Ectodermal cell (in vitro differentiated cells): ENCODE results near the gene ITGB8.
"Not testable (repeated sequence)": the region's sequence is repeated elsewhere in the genome, so short reads cannot be mapped to it uniquely, and the experiment has no call there.

Experiments used
- H3K27ac ChIP-seq: 2 replicates; pipeline ENCODE4 v1.7.0; 2013; ENCODE audit warnings: mild to moderate bottlenecking, low read depth, low read length; ENCODE audit not compliant: insufficient read depth, poor library complexity, severe bottlenecking
- H3K27me3 ChIP-seq: 2 replicates; pipeline ENCODE4 v1.7.0; 2013; ENCODE audit warnings: mild to moderate bottlenecking, low read length; ENCODE audit not compliant: insufficient read depth, control insufficient read depth, poor library complexity, severe bottlenecking
- H3K36me3 ChIP-seq: one replicate; pipeline ENCODE4 v1.7.0; 2013; ENCODE audit warnings: low read length; ENCODE audit not compliant: control insufficient read depth, insufficient read depth
- H3K4me1 ChIP-seq: one replicate; pipeline ENCODE4 v1.7.0; 2013; ENCODE audit warnings: low read length; ENCODE audit not compliant: control insufficient read depth, insufficient read depth
- H3K4me3 ChIP-seq: 2 replicates; pipeline ENCODE4 v1.7.0; 2013; ENCODE audit warnings: low read depth, low read length, control low read depth; ENCODE audit not compliant: insufficient read depth
- H3K9me3 ChIP-seq: 2 replicates; pipeline ENCODE4 v1.7.0; 2013; ENCODE audit warnings: mild to moderate bottlenecking, low read length, moderate library complexity; ENCODE audit not compliant: control insufficient read depth
- WGBS, 2 experiments: methylation state at CpG; one replicate each; pipeline ENCODE4 v1.1.7; 2013; ENCODE audit warnings: missing lambda C conversion rate in 2 of 2; 5-methylcytosine and 5-hydroxymethylcytosine counted together

The ITGB8 gene

GRCh38 chr7:20365486-20365885 lies 34.8 kb downstream of the ITGB8 start:
- WGBS, 2 experiments = 88 to 94% methylated on average over 4 of the region's 4 CpGs
- Histone ChIP-seq H3K27me3 (no peaks in the 10 kb centered on the region), H3K4me3 (no peak overlapping the region), H3K4me1 (no peaks in the 10 kb centered on the region), H3K9me3 (no peaks in the 10 kb centered on the region), H3K36me3 (no peaks in the 10 kb centered on the region), H3K27ac (no peak overlapping the region)

GRCh38 chr7:20374399-20374798 lies 43.7 kb downstream of the ITGB8 start:
- Histone ChIP-seq H3K36me3 (no peaks in the 10 kb centered on the region), H3K4me1 (no peaks in the 10 kb centered on the region), H3K9me3 (no peaks in the 10 kb centered on the region), H3K27ac (no peak overlapping the region), H3K27me3 (no peaks in the 10 kb centered on the region), H3K4me3 (no peak overlapping the region)
- WGBS, 2 experiments = 85 to 89% methylated on average over 1 of the region's 1 CpG

- no peaks in the 10 kb centered on the region for H3K9me3 ChIP-seq
- H3K4me1 ChIP-seq = no peaks in the 10 kb centered on the region
- H3K27me3 ChIP-seq = no peaks in the 10 kb centered on the region
- peaks cover 13% of the 10 kb centered on the region for H3K36me3 ChIP-seq
- H3K4me3 ChIP-seq = no peak overlapping the region
- no peak overlapping the region for H3K27ac ChIP-seq
- WGBS, 2 experiments = 92% methylated on average over 6 of the region's 6 CpGs
Observed at GRCh38 chr7:20376796-20377195, 46.1 kb downstream of the ITGB8 start.

GRCh38 chr7:20381406-20382034 lies 50.8 kb downstream of the ITGB8 start:
- Histone ChIP-seq H3K27me3 (no peaks in the 10 kb centered on the region), H3K4me3 (no peak overlapping the region), H3K36me3 (peaks cover 13% of the 10 kb centered on the region), H3K4me1 (no peaks in the 10 kb centered on the region), H3K9me3 (no peaks in the 10 kb centered on the region), H3K27ac (no peak overlapping the region)
- 96% methylated on average over 17 of the region's 17 CpGs for WGBS, 2 experiments

- Histone ChIP-seq H3K9me3 (no peaks in the 10 kb centered on the region), H3K36me3 (peaks cover 13% of the 10 kb centered on the region), H3K4me1 (no peaks in the 10 kb centered on the region), H3K4me3 (no peak overlapping the region), H3K27ac (no peak overlapping the region), H3K27me3 (no peaks in the 10 kb centered on the region)
Observed at GRCh38 chr7:20383351-20383750, 52.7 kb downstream of the ITGB8 start.

GRCh38 chr7:20385126-20385525 lies 54.4 kb downstream of the ITGB8 start:
- Histone ChIP-seq H3K9me3 (no peaks in the 10 kb centered on the region), H3K4me1 (no peaks in the 10 kb centered on the region), H3K27me3 (no peaks in the 10 kb centered on the region), H3K4me3 (no peak overlapping the region), H3K27ac (no peak overlapping the region), H3K36me3 (peaks cover 13% of the 10 kb centered on the region)
- WGBS, 2 experiments = 82 to 89% methylated on average over 1 of the region's 1 CpG

- no peaks in the 10 kb centered on the region for H3K27me3 ChIP-seq
- H3K36me3 ChIP-seq = no peaks in the 10 kb centered on the region
- H3K27ac ChIP-seq = no peak overlapping the region
- H3K9me3 ChIP-seq = no peaks in the 10 kb centered on the region
- 87 to 92% methylated on average over 1 of the region's 1 CpG for WGBS, 2 experiments
- H3K4me1 ChIP-seq = no peaks in the 10 kb centered on the region
- no peak overlapping the region for H3K4me3 ChIP-seq
Observed at GRCh38 chr7:20388084-20388483, 57.4 kb downstream of the ITGB8 start.

- not testable (repeated sequence) for H3K27me3 ChIP-seq, H3K27ac ChIP-seq, H3K4me1 ChIP-seq, H3K36me3 ChIP-seq, H3K4me3 ChIP-seq, H3K9me3 ChIP-seq
- 84 to 89% methylated on average over 2 of the region's 2 CpGs for WGBS, 2 experiments
Observed at GRCh38 chr7:20389192-20389591, 58.5 kb downstream of the ITGB8 start.

DNA sequence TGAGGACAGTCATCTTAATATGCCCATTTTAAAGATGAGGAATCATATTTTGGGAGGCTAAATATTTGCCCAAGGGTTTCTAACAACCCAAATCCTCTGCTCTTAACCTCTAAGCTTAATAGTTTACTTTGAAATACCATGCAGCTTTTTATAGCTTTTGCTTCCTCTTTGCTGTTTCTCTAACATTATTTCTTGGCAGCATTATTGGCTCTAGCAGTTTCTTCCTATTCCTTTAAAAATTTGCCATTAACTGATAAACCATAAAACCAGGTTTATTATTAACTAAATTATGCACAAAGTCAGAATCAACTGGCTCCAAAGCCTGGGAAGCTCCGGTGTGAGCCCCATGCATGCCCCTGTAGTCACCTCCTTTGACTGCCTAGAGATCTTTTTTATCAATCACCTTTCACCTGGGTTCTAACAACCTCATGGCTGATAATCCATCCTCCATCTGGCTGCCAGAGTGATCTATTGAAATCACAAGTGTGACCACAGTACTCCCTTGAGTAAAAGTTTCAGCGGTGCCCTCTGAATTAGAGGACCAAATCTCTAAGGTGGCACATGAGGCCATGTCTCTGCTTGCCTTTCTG lies 62.4 kb downstream of the ITGB8 start:
- Histone ChIP-seq H3K4me3 (no peak overlapping the region), H3K36me3 (peaks cover 8% of the 10 kb centered on the region), H3K27me3 (no peaks in the 10 kb centered on the region), H3K27ac (no peak overlapping the region), H3K4me1 (no peaks in the 10 kb centered on the region), H3K9me3 (no peaks in the 10 kb centered on the region)
- 95 to 97% methylated on average over 2 of the region's 2 CpGs for WGBS, 2 experiments

DNA sequence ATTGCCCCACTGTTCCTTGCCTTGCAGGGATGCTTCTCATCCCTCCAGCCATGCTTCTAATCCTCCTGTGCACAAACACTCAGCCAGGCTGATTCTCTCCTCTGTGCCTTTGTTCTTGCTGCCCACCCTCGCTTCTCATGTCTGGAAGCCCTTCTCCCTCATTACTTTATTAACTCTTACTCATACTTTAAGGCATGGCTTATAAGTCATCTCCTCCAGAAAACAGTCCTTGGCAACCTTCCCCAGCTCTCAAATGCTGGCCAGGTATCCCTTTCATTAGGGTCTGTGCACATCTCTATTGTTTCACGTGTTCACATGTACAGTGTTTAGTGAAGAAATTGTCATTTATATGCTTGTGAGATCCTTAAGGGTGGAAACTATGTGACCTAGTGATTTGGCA lies 62.9 kb downstream of the ITGB8 start:
- no peak overlapping the region for H3K4me3 ChIP-seq
- no peaks in the 10 kb centered on the region for H3K27me3 ChIP-seq
- no peaks in the 10 kb centered on the region for H3K4me1 ChIP-seq
- H3K9me3 ChIP-seq = no peaks in the 10 kb centered on the region
- peaks cover 8% of the 10 kb centered on the region for H3K36me3 ChIP-seq
- no peak overlapping the region for H3K27ac ChIP-seq
- 89 to 92% methylated on average over 2 of the region's 2 CpGs for WGBS, 2 experiments
